22Rv1 (cell line): Measurements from ENCODE around the gene NHERF2.

Experiments used
- CTCF ChIP-seq: fragments of 450-650 bp; IDR thresholded peaks from 2 replicates; pipeline ENCODE4 v1.5.1; 2017; ENCODE audit warnings: mild to moderate bottlenecking
- ZFX ChIP-seq: fragments of 450-650 bp; IDR thresholded peaks from 2 replicates; pipeline ENCODE4 v1.6.1; 2017; ENCODE audit warnings: antibody characterized with exemption, borderline replicate concordance

GRCh38 chr16:2035431-2036199, 8.9 kb downstream of the NHERF2 start:
- TF ChIP-seq CTCF = no peak
- no peak for TF ChIP-seq ZFX
